ENCODE measurements around the gene CAV1. TPM values are rescaled to one million over a fixed set of nuclear protein-coding genes. Genes with fewer than 3 reads are reported as not detected.

The CAV1 gene
- total RNA-seq, 4 donors from 2014 or later, result 183 to 351 (median 300) TPM

GRCh38 chr7:116529250-116529649 is 4.4 kb downstream of the CAV1 start:
- H3K36me3 ChIP-seq, result no peaks in the 10 kb centered on the region
- H3K4me3 ChIP-seq, result no peak overlapping the region
- intact Hi-C loops (cut with DNase I; ENCODE audit: low total_unique reads), result loop anchor here (10.0 kb wide), 1 partner anchor 56 kb away; no protein-coding TSS in a partner anchor
- no peaks in the 10 kb centered on the region for H3K9me3 ChIP-seq
- no peaks in the 10 kb centered on the region for H3K27me3 ChIP-seq
- H3K27ac ChIP-seq, result peak overlapping the region; percentile 96
- DNase-seq, result no peak
- H3K4me1 ChIP-seq, result peaks cover 0 to 11% of the 10 kb centered on the region in 2 donors
- no peak for TF ChIP-seq POLR2A (IDR thresholded peaks at IDR 0.05)
- TF ChIP-seq CTCF (IDR thresholded peaks at IDR 0.05), result no peak

GRCh38 chr7:116530107-116530820 is 5.4 kb downstream of the CAV1 start:
- no peak for DNase-seq
- Histone ChIP-seq H3K27ac (peak overlapping the region in 1 of 2 donors; percentile 96), H3K27me3 (no peaks in the 10 kb centered on the region), H3K36me3 (no peaks in the 10 kb centered on the region), H3K9me3 (no peaks in the 10 kb centered on the region), H3K4me3 (no peak overlapping the region), H3K4me1 (peaks cover 0 to 11% of the 10 kb centered on the region in 2 donors)
- TF ChIP-seq CTCF (IDR thresholded peaks at IDR 0.05) (no peak), POLR2A (IDR thresholded peaks at IDR 0.05) (no peak)
- intact Hi-C loops (cut with DNase I; ENCODE audit: low total_unique reads), result no loop called here

GRCh38 chr7:116532102-116532688 is 7.4 kb downstream of the CAV1 start:
- no peak for TF ChIP-seq POLR2A (IDR thresholded peaks at IDR 0.05)
- TF ChIP-seq CTCF (IDR thresholded peaks at IDR 0.05), result no peak
- Histone ChIP-seq H3K9me3 (no peaks in the 10 kb centered on the region), H3K4me3 (no peak overlapping the region), H3K27me3 (no peaks in the 10 kb centered on the region), H3K27ac (peak overlapping the region in 1 of 2 donors; percentile 34), H3K36me3 (no peaks in the 10 kb centered on the region), H3K4me1 (peaks cover 0 to 16% of the 10 kb centered on the region in 2 donors)
- intact Hi-C loops (cut with DNase I; ENCODE audit: low total_unique reads), result no loop called here
- DNase-seq, result no peak

GRCh38 chr7:116534790-116535189 is 10.0 kb downstream of the CAV1 start:
- Histone ChIP-seq H3K4me1 (peaks cover 0 to 5% of the 10 kb centered on the region in 2 donors), H3K27ac (peak overlapping the region in 1 of 2 donors; percentile 38), H3K27me3 (no peaks in the 10 kb centered on the region), H3K4me3 (no peak overlapping the region), H3K36me3 (no peaks in the 10 kb centered on the region), H3K9me3 (no peaks in the 10 kb centered on the region)
- no peak for TF ChIP-seq CTCF (IDR thresholded peaks at IDR 0.05)
- no peak for TF ChIP-seq POLR2A (IDR thresholded peaks at IDR 0.05)
- peak; percentile 41 to 42 for DNase-seq
- intact Hi-C loops (cut with DNase I; ENCODE audit: low total_unique reads), result no loop called here

- Histone ChIP-seq H3K27ac (peak overlapping the region in 1 of 2 donors; percentile 38), H3K4me1 (peaks cover 0 to 5% of the 10 kb centered on the region in 2 donors), H3K4me3 (no peak overlapping the region), H3K36me3 (no peaks in the 10 kb centered on the region), H3K9me3 (no peaks in the 10 kb centered on the region), H3K27me3 (no peaks in the 10 kb centered on the region)
- no peak for DNase-seq
- TF ChIP-seq CTCF (IDR thresholded peaks at IDR 0.05), result no peak
- TF ChIP-seq POLR2A (IDR thresholded peaks at IDR 0.05), result no peak
- intact Hi-C loops (cut with DNase I; ENCODE audit: low total_unique reads), result no loop called here
Measured at GRCh38 chr7:116535416-116535815, 10.6 kb downstream of the CAV1 start.
